ENCODE data around the gene DDX19B. TPM values are rescaled to one million over a fixed set of nuclear protein-coding genes. Genes with fewer than 3 reads are reported as not detected.

Gene DDX19B
- total and polyA plus RNA-seq, 9 donors: 18.9 to 45.6 (median 21.6) TPM

DNA sequence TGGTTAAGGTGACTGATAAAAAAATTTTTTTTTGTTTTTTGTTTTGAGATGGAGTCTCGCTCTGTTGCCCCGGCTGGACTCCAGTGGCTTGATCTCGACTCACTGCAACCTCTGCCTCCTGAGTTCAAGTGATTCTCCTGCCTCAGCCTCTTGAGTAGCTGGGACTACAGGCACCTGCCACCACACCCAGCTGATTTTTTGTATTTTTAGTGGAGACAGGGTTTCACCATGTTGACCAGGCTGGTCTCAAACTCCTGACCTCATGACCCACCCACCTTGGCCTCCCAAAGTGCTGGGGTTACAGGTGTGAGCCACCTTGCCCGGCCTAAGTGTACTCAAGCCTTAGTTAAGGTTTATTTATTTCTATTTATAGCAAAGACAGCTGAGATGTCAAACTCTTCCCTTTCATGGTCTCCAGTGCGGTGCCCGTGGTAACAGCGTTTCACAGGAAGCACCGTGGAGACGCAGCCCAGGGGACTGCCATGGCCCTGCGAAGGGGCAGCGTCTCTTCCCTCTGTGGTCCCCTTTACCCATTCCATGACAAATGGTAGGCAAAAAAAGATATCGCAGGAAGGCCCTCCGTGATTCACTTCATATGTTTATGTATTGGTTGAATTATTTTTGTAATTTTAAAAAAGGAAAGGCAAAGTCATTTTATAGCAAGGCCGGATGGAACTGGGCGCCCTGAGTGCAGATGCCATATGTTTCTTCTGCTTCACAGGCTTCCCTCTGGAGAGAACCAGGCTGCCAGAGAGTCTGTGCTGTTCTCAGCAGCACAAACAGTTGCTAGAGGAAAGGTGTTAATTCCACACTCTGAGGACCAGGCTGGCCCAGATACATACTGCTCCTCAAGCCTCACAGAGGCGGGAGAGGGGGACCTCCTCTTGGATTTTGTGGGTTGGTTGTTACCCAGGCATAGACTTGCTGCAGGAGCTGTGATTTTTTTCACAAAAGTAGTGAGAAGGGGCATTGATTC is 76.9 kb downstream of the DDX19B start:
- Histone ChIP-seq H3K27ac (no peak overlapping the region), H3K27me3 (no peaks in the 10 kb centered on the region), H3K4me1 (ENCODE audit: insufficient read depth) (peaks cover 2% of the 10 kb centered on the region), H3K4me3 (no peak overlapping the region), H3K9me3 (no peaks in the 10 kb centered on the region), H3K36me3 (no peaks in the 10 kb centered on the region)
- WGBS, 3 donors: 81 to 88% (median 83%) methylated on average over 16 of the region's 16 CpGs
- no peak for DNase-seq
- TF ChIP-seq CTCF (IDR thresholded peaks at IDR 0.05) (no peak), EP300 (IDR thresholded peaks at IDR 0.05) (no peak), POLR2A (IDR thresholded peaks at IDR 0.05) (no peak)
- intact Hi-C loops (cut with DNase I): no loop called here

GRCh38 chr16:70377782-70378181 is 78.8 kb downstream of the DDX19B start:
- Histone ChIP-seq H3K9me3 (no peaks in the 10 kb centered on the region), H3K27me3 (no peaks in the 10 kb centered on the region), H3K4me3 (no peak overlapping the region), H3K4me1 (ENCODE audit: insufficient read depth) (peaks cover 4% of the 10 kb centered on the region), H3K36me3 (no peaks in the 10 kb centered on the region), H3K27ac (no peak overlapping the region)
- WGBS, 3 donors: 66 to 70% (median 68%) methylated on average over 2 of the region's 2 CpGs
- TF ChIP-seq CTCF (IDR thresholded peaks at IDR 0.05) (no peak), POLR2A (IDR thresholded peaks at IDR 0.05) (no peak), EP300 (IDR thresholded peaks at IDR 0.05) (no peak)
- no peak for DNase-seq
- intact Hi-C loops (cut with DNase I): no loop called here

GRCh38 chr16:70378869-70379493 is 80.0 kb downstream of the DDX19B start:
- WGBS, 3 donors: 81 to 82% (median 82%) methylated on average over 13 of the region's 13 CpGs

More at GRCh38 chr16:70378869-70379493, 80.0 kb downstream of the DDX19B start:
- H3K4me1 ChIP-seq (ENCODE audit: insufficient read depth): peaks cover 4% of the 10 kb centered on the region
- H3K9me3 ChIP-seq: no peaks in the 10 kb centered on the region
- no peaks in the 10 kb centered on the region for H3K27me3 ChIP-seq
- no peak overlapping the region for H3K27ac ChIP-seq
- intact Hi-C loops (cut with DNase I): no loop called here
- no peak for DNase-seq
- H3K36me3 ChIP-seq: no peaks in the 10 kb centered on the region
- no peak for TF ChIP-seq POLR2A (IDR thresholded peaks at IDR 0.05)
- no peak for TF ChIP-seq CTCF (IDR thresholded peaks at IDR 0.05)
- no peak for TF ChIP-seq EP300 (IDR thresholded peaks at IDR 0.05)
- no peak overlapping the region for H3K4me3 ChIP-seq

All from ovary (tissue), 9 donors.